SIG-M5 (cell line): ENCODE data around the gene DDX21.
"Not testable (repeated sequence)": the region's sequence is repeated elsewhere in the genome, so short reads cannot be mapped to it uniquely, and the experiment has no call there.

Experiments
- DNase-seq: peaks from one replicate; lab custom pipeline; 2025; lab: John Stamatoyannopoulos, UW

The DDX21 gene

DNA sequence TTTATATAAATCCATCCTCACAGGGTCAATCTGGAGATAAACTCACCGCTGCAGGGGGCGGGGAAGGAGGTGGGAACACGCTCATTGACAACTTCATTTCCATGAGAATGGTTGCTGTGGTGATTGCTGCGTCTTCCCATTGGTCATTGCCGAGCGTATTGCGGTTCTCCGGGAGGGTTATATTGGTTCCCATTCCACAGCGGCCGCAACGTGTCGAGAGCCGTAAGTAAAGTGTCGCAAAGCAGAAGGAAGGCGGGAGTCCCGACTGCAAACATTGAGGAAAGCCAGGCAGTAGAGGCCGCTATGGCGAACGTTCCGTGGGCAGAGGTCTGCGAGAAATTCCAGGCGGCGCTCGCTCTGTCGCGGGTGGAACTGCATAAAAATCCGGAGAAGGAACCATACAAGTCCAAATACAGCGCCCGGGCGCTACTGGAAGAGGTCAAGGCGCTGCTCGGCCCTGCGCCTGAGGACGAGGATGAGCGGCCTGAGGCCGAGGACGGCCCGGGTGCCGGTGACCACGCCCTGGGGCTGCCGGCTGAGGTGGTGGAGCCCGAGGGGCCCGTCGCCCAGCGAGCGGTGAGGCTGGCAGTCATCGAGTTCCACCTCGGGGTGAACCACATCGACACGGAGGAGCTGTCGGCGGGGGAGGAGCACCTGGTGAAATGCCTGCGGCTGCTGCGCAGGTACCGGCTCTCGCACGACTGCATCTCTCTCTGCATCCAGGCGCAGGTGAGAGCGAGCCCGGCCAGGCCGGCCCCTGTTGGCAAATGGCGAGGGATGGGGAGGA lies 32.8 kb downstream of the DDX21 start, which contains the start of gene KIFBP:
KIFBP (plus strand) TSS at position 274 of the 787 bp plus-strand sequence; CDS start at position 304, 30 bp downstream.
- DNase-seq, result peak; percentile 84

DNA sequence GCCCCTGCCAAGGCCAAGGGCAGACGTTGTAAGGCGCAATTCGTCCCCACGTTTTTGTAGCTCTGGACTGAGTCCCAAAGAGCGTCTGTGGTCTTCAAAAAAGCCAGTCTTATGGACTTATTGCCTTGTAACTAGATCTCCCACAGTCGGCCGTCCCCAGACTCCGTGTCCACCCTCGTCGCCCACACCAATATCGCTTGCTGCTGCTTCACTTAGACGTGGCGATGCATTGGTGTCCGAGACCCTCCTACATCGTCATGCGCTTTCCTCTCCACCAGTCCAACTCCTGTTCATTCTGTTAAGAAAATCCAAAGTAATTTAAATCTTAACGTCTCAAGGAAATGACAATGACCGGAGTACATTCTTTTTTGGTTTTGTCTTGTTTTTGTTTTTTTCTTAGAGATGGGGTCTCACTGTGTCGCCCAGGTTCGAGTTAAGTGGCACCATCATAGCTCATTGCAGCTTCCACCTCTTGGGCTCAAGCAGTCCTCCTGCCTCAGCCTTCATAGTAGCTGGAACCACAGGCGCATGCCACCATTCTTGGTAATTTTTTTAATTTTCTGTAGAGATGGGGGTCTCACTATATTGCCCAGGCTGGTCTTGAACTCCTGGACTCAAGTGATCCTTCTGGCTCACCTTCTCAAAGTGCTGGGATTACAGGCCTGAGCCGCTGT lies 33.5 kb downstream of the DDX21 start:
- no peak for DNase-seq

DNA sequence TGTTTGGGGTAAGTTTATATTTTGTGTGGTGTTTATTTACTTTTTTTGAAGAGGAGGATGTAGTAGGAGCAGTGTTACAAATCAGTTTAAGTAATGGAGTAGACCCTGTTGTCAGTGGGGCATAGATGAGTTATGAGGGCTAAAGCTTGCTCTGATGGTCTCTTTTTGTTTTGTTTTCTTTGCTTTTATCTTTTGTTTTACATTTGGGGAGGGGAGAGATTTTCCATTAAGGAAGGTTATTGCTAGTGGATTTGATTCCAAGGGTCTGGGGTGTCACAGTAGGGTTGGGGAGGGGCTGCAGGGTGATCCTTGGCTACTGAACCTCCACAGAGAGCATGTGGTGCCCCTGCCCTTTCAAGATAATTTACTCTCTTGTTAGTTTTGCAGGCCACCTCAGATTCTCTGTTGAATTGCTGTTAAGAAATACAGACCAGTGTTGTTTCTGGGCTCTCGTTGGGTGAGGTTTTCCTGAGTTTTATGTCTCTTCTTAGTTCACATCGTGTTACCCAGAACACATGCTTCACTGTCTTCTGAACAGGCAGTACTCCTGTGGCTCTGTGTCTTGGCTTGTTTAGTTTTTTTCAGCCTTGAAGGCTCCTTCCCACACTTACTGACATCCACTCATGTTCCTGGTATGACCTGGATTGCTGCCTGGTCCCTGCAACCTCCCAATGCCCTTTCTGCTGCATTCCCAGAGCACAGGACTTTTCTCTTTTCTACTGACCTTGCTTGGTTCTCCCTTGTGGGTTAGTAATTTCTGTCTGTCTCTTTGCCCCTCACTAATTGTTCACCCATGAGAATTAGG lies 36.9 kb downstream of the DDX21 start:
- no peak for DNase-seq

DNA sequence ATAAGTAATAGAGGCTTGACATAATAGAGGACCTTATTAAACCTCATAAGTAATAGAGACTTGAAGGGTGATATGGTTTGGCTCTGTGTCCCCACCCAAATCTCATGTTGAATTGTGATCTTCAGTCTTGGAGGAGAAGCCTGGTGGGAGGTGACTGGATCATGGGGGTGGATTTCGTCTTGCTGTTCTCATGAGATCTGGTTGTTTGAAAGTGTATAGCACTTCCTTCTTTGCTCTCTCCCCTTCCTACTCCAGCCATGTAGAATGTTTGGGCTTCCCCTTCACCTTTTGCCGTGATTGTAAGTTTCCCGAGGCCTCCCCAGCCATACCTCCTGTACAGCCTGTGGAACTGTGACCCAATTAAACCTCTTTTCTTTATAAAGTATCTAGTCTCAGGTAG lies 41.2 kb downstream of the DDX21 start:
- no peak for DNase-seq

- no peak for DNase-seq
These were observed 48.9 kb downstream of the DDX21 start for GRCh38 chr10:69004821-69005220.

DNA sequence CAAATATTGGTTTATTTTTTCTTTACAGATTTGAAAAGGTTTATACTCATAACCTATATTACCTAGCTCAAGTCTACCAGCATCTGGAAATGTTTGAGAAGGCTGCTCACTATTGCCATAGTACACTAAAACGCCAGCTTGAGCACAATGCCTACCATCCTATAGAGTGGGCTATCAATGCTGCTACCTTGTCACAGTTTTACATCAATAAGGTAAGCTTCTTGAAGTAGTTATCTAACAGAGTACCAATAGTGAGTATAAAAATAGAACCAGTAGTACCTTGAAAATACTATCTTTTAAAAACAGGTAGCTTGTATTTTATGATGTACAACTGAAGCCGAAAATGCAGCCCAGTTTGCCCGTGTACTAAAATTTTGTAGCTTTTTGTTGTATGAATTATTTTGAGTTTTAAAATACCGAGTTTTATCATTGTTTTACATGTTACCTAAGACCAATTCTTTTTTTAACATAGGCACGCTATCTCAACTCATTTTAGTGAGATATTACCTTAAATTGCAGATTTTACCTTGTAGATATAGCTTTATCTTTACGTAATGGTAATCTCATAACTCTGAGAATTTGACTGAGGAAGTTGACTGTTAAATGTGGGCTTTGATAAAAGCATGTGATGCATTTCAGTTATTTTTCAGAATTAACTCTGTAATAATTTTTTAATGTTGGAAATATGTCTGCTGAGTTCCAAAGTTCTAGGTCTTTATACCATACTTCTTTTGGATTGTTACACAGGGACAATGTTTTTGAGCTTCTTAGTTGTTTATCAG lies 49.9 kb downstream of the DDX21 start:
- DNase-seq, result no peak

DNA sequence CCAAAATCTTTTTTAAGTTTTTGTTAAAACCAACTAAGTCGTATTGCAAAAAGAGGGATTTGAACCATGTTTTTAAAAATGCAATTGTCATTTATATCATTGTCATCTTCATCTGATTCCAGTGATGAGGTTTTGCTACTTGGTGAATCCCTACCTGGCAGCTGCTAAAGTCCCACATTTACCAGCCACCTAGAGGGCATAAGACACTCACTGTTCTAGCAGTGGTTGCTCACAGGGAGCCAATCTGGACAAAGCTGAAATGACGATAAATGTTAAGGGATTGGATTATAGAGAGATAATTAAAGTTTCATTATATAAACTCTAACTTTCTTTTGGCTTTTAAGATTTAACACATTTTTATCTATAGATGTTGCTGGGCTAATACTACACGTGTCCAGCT lies 51.3 kb downstream of the DDX21 start:
- DNase-seq, result no peak

GRCh38 chr10:69009360-69009759 lies 53.4 kb downstream of the DDX21 start:
- DNase-seq, result no peak

GRCh38 chr10:69010151-69010640 lies 54.2 kb downstream of the DDX21 start:
- no peak for DNase-seq

DNA sequence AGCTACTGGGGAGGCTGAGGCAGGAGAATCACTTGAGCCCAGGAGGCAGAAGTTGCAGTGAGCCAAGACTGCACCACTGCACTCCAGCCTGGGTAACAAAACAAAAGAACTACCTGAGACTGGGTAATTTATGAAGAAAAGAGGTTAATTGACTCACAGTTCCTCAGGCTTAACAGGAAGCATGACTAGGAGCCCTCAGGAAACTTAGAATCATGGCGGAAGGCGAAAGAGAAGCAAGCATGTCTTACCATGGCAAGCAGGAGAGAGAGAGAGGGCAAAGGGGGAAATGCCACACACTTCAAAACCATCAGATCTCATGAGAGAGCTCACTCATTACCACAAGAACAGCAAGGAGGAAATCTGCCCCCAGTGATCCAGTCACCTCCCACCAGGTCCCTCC lies 56.8 kb downstream of the DDX21 start:
- DNase-seq, result not testable (repeated sequence)

GRCh38 chr10:69014171-69014570 lies 58.2 kb downstream of the DDX21 start:
- no peak for DNase-seq

- DNase-seq, result no peak
These were observed 62.6 kb downstream of the DDX21 start for GRCh38 chr10:69018613-69019012.

- DNase-seq, result no peak
These were observed 66.6 kb downstream of the DDX21 start for GRCh38 chr10:69022611-69023010.

DNA sequence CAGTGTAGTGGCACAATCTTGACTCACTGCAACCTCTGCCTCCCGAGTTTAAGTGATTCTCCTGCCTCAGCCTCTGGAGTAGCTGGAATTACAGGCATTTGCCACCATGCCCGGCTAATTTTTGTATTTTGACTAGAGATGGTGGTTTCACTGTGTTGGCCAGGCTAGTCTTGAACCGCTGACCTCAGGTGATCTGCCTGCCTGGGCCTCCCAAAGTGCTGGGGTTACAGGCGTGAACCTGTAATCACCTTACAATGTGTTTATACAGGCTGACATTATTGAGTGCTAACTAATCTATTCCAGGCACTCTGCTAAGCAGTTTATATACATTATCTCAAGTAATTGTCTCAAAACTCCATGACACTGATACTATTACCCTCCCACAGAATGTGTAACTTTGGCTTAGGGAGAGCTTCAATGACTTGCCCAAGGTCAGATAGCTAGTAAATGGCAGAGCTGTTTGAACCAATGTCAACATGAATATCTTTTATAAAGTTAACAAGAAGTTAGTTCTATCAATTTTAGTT lies 69.5 kb downstream of the DDX21 start:
- no peak for DNase-seq

GRCh38 chr10:69033256-69033655 lies 77.3 kb downstream of the DDX21 start:
- DNase-seq, result no peak
